Mesodermal cell (in vitro differentiated cells): ENCODE results near the gene AMDHD1.
"Not testable (repeated sequence)": the region's sequence is repeated elsewhere in the genome, so short reads cannot be mapped to it uniquely, and the experiment has no call there.

Source experiments
- H3K27ac ChIP-seq: 2 replicates; pipeline ENCODE4 v1.7.0; 2013; ENCODE audit warnings: mild to moderate bottlenecking, low read depth, low read length, moderate library complexity; ENCODE audit not compliant: severe bottlenecking
- H3K36me3 ChIP-seq: 2 replicates; pipeline ENCODE4 v1.7.1; 2013; ENCODE audit warnings: mild to moderate bottlenecking, low read length, moderate library complexity; ENCODE audit not compliant: control insufficient read depth, insufficient read depth
- H3K4me1 ChIP-seq: one replicate; pipeline ENCODE4 v1.7.1; 2013; ENCODE audit warnings: mild to moderate bottlenecking, low read length; ENCODE audit not compliant: insufficient read depth, control insufficient read depth, poor library complexity, severe bottlenecking
- H3K4me3 ChIP-seq: 2 replicates; pipeline ENCODE4 v1.7.0; 2013; ENCODE audit warnings: low read length, control low read depth, mild to moderate bottlenecking; ENCODE audit not compliant: insufficient read depth, poor library complexity, severe bottlenecking; ENCODE audit errors: extremely low read depth
- H3K9me3 ChIP-seq: 2 replicates; pipeline ENCODE4 v1.7.1; 2013; ENCODE audit warnings: mild to moderate bottlenecking, low read length, moderate library complexity; ENCODE audit not compliant: control insufficient read depth
- WGBS, 2 experiments: methylation state at CpG; one replicate each; pipeline ENCODE4 v1.1.5; 2013; ENCODE audit warnings: missing lambda C conversion rate in 2 of 2; ENCODE audit not compliant: insufficient coverage in 2 of 2; 5-methylcytosine and 5-hydroxymethylcytosine counted together

Gene AMDHD1

GRCh38 chr12:95963096-95963495, 20.0 kb downstream of the AMDHD1 start:
- Histone ChIP-seq H3K4me3 (no peak overlapping the region), H3K4me1 (no peaks in the 10 kb centered on the region), H3K9me3 (no peaks in the 10 kb centered on the region), H3K36me3 (no peaks in the 10 kb centered on the region), H3K27ac (no peak overlapping the region)
- no CpG with 5 or more reads among the region's 2 CpGs for WGBS, 2 experiments

DNA sequence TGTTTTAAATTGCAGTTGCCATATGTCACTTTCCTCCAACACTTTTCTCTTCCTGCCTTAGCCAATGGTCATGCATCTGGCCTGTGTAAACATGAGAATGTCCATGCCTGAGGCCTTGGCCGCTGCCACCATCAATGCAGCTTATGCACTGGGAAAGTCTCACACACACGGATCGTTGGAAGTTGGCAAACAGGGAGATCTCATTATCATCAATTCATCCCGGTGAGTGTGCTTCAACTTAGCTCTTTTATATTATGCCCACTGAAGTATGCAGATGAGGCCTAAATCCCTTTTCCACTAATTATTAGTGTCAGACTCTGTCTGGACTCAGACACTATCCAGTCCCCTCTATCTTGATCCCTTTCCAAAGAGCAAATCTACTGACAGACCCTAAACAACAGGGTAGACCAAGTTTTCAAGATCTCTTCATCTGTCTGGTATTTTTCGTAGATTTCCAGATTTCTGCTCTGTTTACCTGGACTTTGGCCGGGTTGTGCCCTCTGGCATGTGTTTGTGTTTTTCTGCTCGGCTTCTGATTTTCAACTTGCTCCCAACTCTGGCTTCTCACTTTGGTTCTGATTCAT, 23.2 kb downstream of the AMDHD1 start:
- no peak overlapping the region for H3K27ac ChIP-seq
- no peaks in the 10 kb centered on the region for H3K36me3 ChIP-seq
- H3K9me3 ChIP-seq = no peaks in the 10 kb centered on the region
- WGBS, 2 experiments = 88 to 93% methylated on average over 7 of the region's 7 CpGs
- no peaks in the 10 kb centered on the region for H3K4me1 ChIP-seq
- H3K4me3 ChIP-seq = no peak overlapping the region

GRCh38 chr12:95967301-95967700, 24.2 kb downstream of the AMDHD1 start:
- 83% methylated on average over 1 of the region's 2 CpGs; no CpG with 5 or more reads in 1 of the 2 experiments for WGBS, 2 experiments
- Histone ChIP-seq H3K36me3 (no peaks in the 10 kb centered on the region), H3K4me3 (no peak overlapping the region), H3K4me1 (no peaks in the 10 kb centered on the region), H3K9me3 (no peaks in the 10 kb centered on the region), H3K27ac (no peak overlapping the region)

GRCh38 chr12:95969116-95969515, 26.0 kb downstream of the AMDHD1 start:
- H3K9me3 ChIP-seq, H3K4me3 ChIP-seq, H3K27ac ChIP-seq, H3K4me1 ChIP-seq, H3K36me3 ChIP-seq: not testable (repeated sequence)
- 100% methylated on average over 2 to 13 of the region's 28 CpGs for whole genome bisulfite sequencing, 2 experiments

GRCh38 chr12:95970905-95971304, 27.8 kb downstream of the AMDHD1 start:
- Histone ChIP-seq H3K9me3 (no peaks in the 10 kb centered on the region), H3K27ac (no peak overlapping the region), H3K36me3 (no peaks in the 10 kb centered on the region), H3K4me3 (no peak overlapping the region), H3K4me1 (no peaks in the 10 kb centered on the region)
- WGBS, 2 experiments = 28 to 51% methylated on average over 5 to 6 of the region's 7 CpGs

DNA sequence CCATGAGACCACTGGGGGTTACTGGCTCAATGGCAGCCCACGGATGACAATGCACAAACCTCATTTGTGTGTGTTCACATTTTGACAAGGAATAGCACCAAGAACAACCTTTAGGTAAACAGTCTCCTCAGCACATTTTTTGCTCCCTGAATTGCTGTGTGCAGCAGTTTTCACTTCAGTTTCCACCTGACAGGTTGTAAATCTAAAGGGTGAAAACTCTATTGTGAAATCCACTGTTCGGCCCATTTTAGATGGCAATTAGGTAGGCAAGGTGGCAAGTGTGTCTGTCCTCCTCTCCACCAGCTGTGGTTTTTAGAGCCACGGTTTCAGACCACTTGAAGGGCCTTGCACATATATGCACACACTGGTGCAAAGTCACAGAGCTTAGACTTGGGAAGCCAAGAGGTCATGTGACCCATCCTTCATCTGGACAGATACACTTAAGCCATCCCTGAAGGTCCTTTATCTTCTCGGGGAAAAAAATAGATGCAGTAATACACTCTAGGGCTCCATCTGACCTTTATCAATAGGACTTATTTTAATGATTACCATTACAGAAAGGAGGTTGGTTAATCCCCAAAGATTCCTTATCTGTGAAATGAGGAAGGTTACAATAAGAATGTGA, 29.8 kb downstream of the AMDHD1 start:
- Histone ChIP-seq H3K27ac (no peak overlapping the region), H3K9me3 (no peaks in the 10 kb centered on the region), H3K4me1 (no peaks in the 10 kb centered on the region), H3K36me3 (no peaks in the 10 kb centered on the region), H3K4me3 (no peak overlapping the region)
- WGBS, 2 experiments = 85 to 91% methylated on average over 2 to 3 of the region's 4 CpGs

DNA sequence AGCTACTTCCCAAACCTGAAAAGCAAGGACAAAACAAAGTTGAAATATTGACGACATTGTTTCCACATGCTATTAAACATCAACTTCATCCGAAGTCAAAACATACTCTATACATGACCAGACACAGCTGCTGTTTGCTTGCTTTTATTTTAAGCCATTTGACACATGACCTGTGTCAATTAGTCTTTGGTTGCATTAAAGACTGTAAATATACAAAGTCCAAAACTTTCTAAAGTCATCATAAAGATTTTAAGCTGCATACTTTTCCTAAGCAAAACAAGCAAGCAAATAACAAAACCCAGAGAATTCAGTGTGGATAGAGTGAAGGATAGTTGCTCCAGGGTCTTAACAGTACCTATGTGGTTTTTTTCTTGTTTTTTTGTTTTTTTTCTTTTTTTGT, 31.2 kb downstream of the AMDHD1 start:
- H3K27ac ChIP-seq = no peak overlapping the region
- no peaks in the 10 kb centered on the region for H3K9me3 ChIP-seq
- H3K36me3 ChIP-seq = no peaks in the 10 kb centered on the region
- H3K4me3 ChIP-seq = no peak overlapping the region
- 83 to 85% methylated on average over 2 of the region's 2 CpGs for WGBS, 2 experiments
- H3K4me1 ChIP-seq = no peaks in the 10 kb centered on the region

DNA sequence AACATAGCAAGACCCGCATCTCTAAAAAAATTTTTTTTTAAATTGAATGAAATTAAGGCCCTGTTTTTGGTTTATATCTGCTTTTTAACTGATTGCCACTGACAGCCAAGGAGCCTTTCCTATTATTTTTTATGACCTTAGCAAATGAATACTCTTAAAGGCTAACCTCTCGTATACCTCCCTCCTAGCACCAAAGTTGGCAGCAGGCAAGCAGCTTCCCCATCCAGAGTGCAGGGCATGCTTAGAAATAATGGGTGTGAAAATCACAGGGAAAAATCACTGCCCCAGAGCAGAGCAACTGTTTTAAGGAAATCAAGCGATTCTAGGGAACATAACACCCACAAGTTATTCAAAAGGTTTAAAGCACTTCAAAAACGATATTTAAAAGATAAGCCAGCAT, 32.4 kb downstream of the AMDHD1 start:
- Histone ChIP-seq H3K36me3 (no peaks in the 10 kb centered on the region), H3K27ac (no peak overlapping the region), H3K4me1 (no peaks in the 10 kb centered on the region), H3K9me3 (no peaks in the 10 kb centered on the region), H3K4me3 (no peak overlapping the region)
- 75 to 95% methylated on average over 1 to 2 of the region's 4 CpGs for WGBS, 2 experiments

GRCh38 chr12:95976416-95976832, 33.3 kb downstream of the AMDHD1 start:
- Histone ChIP-seq H3K4me3 (no peak overlapping the region), H3K4me1 (no peaks in the 10 kb centered on the region), H3K9me3 (no peaks in the 10 kb centered on the region), H3K27ac (no peak overlapping the region), H3K36me3 (no peaks in the 10 kb centered on the region)
- WGBS, 2 experiments = 95% methylated on average over 4 to 7 of the region's 8 CpGs

DNA sequence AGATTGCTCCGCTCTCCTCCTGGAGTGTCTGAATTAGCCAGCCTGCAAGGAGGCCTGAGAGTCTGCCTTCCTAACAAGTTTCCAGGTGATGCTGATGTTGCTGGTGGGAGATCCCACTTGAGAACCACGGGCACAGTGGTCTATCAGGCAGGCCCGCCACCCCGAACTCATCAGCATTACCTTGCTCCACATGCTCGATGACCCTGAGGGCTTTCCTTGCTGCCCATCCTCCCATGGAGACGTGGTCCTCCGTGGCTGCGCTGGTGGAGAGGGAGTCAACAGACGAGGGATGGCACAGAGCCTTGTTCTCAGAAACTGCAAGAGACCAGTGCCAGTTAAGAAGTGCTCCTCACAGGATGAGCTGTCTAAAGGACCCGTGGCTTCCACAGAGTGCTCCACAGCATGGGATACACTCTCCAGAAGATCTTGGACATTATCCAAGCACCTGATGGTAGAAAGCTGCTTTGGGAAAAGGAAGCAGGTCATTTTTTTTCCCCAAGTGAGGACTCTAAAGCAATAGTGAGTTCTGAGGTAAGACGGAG, 34.7 kb downstream of the AMDHD1 start:
- no peaks in the 10 kb centered on the region for H3K4me1 ChIP-seq
- no peaks in the 10 kb centered on the region for H3K36me3 ChIP-seq
- no peaks in the 10 kb centered on the region for H3K9me3 ChIP-seq
- H3K4me3 ChIP-seq = no peak overlapping the region
- no peak overlapping the region for H3K27ac ChIP-seq
- 83 to 88% methylated on average over 8 to 11 of the region's 11 CpGs for WGBS, 2 experiments

- H3K4me3 ChIP-seq = no peak overlapping the region
- no peaks in the 10 kb centered on the region for H3K4me1 ChIP-seq
- H3K36me3 ChIP-seq = no peaks in the 10 kb centered on the region
- 95 to 97% methylated on average over 3 to 5 of the region's 5 CpGs for WGBS, 2 experiments
- no peak overlapping the region for H3K27ac ChIP-seq
- no peaks in the 10 kb centered on the region for H3K9me3 ChIP-seq
These were observed 35.2 kb downstream of the AMDHD1 start for GRCh38 chr12:95978351-95978750.
